Fibroblast of skin of left biceps (primary cell): Measurements from ENCODE around the gene HAVCR2.

Experiments
- DNase-seq, 2 experiments: peaks; one replicate each; pipeline ENCODE4 v3.0.0-alpha.2; 2013; ENCODE audit warnings: low read depth in 2 of 2

HAVCR2 gene

GRCh38 chr5:157108976-157109375 is at the start of gene HAVCR2:
Gene HAVCR2 (minus strand): TSS chr5:157109044. CDS start chr5:157108983, 61 bp downstream.
- no peak for DNase-seq

- DNase-seq, result no peak
These were observed 48.5 kb upstream of the HAVCR2 start for GRCh38 chr5:157157293-157157891.

- no peak for DNase-seq
These were observed 46.5 kb upstream of the HAVCR2 start for GRCh38 chr5:157155297-157155696.

- no peak for DNase-seq
These were observed 42.2 kb upstream of the HAVCR2 start for GRCh38 chr5:157150995-157151394.

GRCh38 chr5:157148734-157149615 is 40.1 kb upstream of the HAVCR2 start:
- peak; percentile 30 to 35 for DNase-seq

GRCh38 chr5:157143127-157143971 is 34.5 kb upstream of the HAVCR2 start:
- no peak for DNase-seq

- peak; percentile 99 for DNase-seq
These were observed 33.7 kb upstream of the HAVCR2 start, which contains the start of gene MED7 for GRCh38 chr5:157142317-157143126. Gene MED7 (minus strand): TSS chr5:157142865. CDS start chr5:157139431, 3,434 bp downstream.

- DNase-seq, result no peak
These were observed 28.8 kb upstream of the HAVCR2 start for GRCh38 chr5:157137691-157138090.

- no peak for DNase-seq
These were observed 23.4 kb upstream of the HAVCR2 start for GRCh38 chr5:157132281-157132612.

GRCh38 chr5:157130925-157131324 is 22.1 kb upstream of the HAVCR2 start:
- no peak for DNase-seq

- DNase-seq, result no peak
These were observed 12.9 kb upstream of the HAVCR2 start for GRCh38 chr5:157121709-157122108.

GRCh38 chr5:157120102-157120501 is 11.3 kb upstream of the HAVCR2 start:
- no peak for DNase-seq

GRCh38 chr5:157116483-157116954 is 7.7 kb upstream of the HAVCR2 start:
- DNase-seq, result no peak

GRCh38 chr5:157115502-157115901 is 6.7 kb upstream of the HAVCR2 start:
- DNase-seq, result no peak

- no peak for DNase-seq
These were observed 6.2 kb upstream of the HAVCR2 start for GRCh38 chr5:157115012-157115411.

- DNase-seq, result no peak
These were observed 4.2 kb upstream of the HAVCR2 start for GRCh38 chr5:157113002-157113401.

- no peak for DNase-seq
These were observed 900 bp upstream of the HAVCR2 start for GRCh38 chr5:157109744-157110143.

GRCh38 chr5:157107508-157107907 is 1.3 kb downstream of the HAVCR2 start:
- no peak for DNase-seq

GRCh38 chr5:157106630-157107461 is 2.0 kb downstream of the HAVCR2 start:
- DNase-seq, result no peak

GRCh38 chr5:157100140-157100679 is 8.6 kb downstream of the HAVCR2 start:
- no peak for DNase-seq
